PC-3 (cell line): Measurements from ENCODE around the gene PITPNM3.

Experiments used
- EZH2phosphoT487 ChIP-seq: fragments of 300-600 bp; sonication (generic); IDR thresholded peaks from 2 replicates; pipeline ENCODE4 v1.6.1; 2018; ENCODE audit warnings: mild to moderate bottlenecking, antibody characterized with exemption, low read length, borderline replicate concordance
- TF ChIP-seq, protein P1 (sequence below): fragments of 300-600 bp; sonication (generic); conservative IDR thresholded peaks from 2 replicates; pipeline ENCODE4 v1.5.1; 2017; ENCODE audit warnings: antibody characterized with exemption, low read depth, mild to moderate bottlenecking, low read length

DNA sequence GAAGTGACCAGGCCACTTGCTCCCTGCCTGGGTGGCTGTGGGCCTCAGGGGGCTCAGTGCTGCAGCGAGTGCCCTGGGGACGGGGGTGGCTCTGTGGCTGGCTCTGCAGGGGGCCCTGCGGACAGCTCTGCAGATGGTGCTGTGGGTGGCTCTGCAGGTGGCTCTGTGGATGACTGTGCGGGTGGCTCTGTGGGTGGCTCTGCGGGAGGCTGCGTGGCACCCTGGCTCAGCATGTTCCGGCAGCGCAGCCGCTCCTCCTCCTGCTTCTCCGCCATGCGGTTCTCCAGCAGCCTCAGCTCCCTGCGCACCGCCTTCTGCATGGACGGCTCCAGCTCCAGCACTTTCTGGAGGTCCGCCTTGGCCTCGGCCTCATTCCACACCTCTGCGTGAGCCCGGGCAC is 130.9 kb downstream of the PITPNM3 start:
- TF ChIP-seq, protein P1, sequence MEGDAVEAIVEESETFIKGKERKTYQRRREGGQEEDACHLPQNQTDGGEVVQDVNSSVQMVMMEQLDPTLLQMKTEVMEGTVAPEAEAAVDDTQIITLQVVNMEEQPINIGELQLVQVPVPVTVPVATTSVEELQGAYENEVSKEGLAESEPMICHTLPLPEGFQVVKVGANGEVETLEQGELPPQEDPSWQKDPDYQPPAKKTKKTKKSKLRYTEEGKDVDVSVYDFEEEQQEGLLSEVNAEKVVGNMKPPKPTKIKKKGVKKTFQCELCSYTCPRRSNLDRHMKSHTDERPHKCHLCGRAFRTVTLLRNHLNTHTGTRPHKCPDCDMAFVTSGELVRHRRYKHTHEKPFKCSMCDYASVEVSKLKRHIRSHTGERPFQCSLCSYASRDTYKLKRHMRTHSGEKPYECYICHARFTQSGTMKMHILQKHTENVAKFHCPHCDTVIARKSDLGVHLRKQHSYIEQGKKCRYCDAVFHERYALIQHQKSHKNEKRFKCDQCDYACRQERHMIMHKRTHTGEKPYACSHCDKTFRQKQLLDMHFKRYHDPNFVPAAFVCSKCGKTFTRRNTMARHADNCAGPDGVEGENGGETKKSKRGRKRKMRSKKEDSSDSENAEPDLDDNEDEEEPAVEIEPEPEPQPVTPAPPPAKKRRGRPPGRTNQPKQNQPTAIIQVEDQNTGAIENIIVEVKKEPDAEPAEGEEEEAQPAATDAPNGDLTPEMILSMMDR, result no peak
- TF ChIP-seq EZH2phosphoT487, result no peak
